Tibial artery (tissue), 4 donors: ENCODE results near the gene POLE.

Experiments used
- DNase-seq, 2 donors: peaks; one replicate each; pipeline ENCODE4 v3.0.0-alpha.2; 2019
- H3K27ac ChIP-seq, 2 donors: fragments of 200-600 bp; sonication (generic) in 1 of 2; 1 replicate in 1 of 2; 2 replicates in 1 of 2; pipeline ENCODE4 v1.5.1; 2018 to 2019; ENCODE audit warnings: mild to moderate bottlenecking in 1 of 2
- H3K27me3 ChIP-seq, 2 donors: fragments of 200-600 bp; sonication (generic) in 1 of 2; one replicate each; pipeline versions ENCODE4 v1.5.1 to v1.6.0; 2016 to 2019
- H3K36me3 ChIP-seq, 3 donors: fragments of 200-600 bp; sonication (generic) in 2 of 3; one replicate each; pipeline ENCODE4 v1.5.1; 2016 to 2019; ENCODE audit warnings: mild to moderate bottlenecking in 2 of 3
- H3K4me1 ChIP-seq, 4 donors: fragments of 200-600 bp; sonication (generic) in 2 of 4; 1 replicate in 3 of 4; 2 replicates in 1 of 4; pipeline ENCODE4 v1.5.1; 2016 to 2019
- H3K4me3 ChIP-seq, 2 donors: fragments of 200-600 bp; sonication (generic) in 1 of 2; 1 replicate in 1 of 2; 2 replicates in 1 of 2; pipeline ENCODE4 v1.5.1; 2018 to 2019; ENCODE audit warnings: mild to moderate bottlenecking in 2 of 2
- H3K9me3 ChIP-seq, 3 donors: fragments of 200-600 bp; sonication (generic) in 1 of 3; one replicate each; pipeline ENCODE4 v1.5.1; 2016 to 2019
- CTCF ChIP-seq, 2 experiments: fragments of 200-600 bp in 1 of 2; fragments of 450-650 bp in 1 of 2; IDR thresholded peaks; one replicate each; pipeline ENCODE4 v1.5.1; 2017 to 2019; ENCODE audit warnings: antibody characterized with exemption in 2 of 2, mild to moderate bottlenecking in 1 of 2, moderate library complexity in 1 of 2
- intact Hi-C: fragments of 100-400 bp; cut with DNase I; formaldehyde crosslinking; loops from one replicate; pipeline ENCODE4 v1.15.0; 2023; ENCODE audit warnings: low total_unique reads

POLE gene

DNA sequence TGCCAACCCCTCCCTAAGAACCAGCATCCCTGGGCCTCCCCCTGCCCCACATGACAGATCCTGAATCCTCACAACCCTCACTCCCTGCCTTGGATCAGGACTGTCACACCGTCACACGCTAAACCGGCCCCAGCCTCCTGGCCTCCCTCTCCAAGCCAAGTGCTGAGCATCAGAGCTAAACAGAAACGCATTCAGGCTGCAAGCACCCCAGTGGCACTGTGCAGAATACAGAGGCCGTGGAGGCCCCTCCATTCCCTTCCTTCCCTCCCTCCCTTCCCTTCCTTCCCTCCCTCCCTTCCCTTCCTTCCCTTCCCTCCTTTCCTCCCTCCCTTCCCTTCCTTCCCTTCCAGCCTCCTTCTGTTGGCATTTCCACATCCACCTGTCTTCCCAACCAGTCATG lies 12.6 kb downstream of the POLE start:
- no peaks in the 10 kb centered on the region for H3K4me1 ChIP-seq
- TF ChIP-seq CTCF (IDR thresholded peaks at IDR 0.05) = no peak
- H3K27ac ChIP-seq = no peak overlapping the region
- no peak overlapping the region for H3K4me3 ChIP-seq
- H3K9me3 ChIP-seq = no peaks in the 10 kb centered on the region
- H3K36me3 ChIP-seq = peaks cover 51 to 100% (median 70%) of the 10 kb centered on the region in 3 donors
- no peaks in the 10 kb centered on the region for H3K27me3 ChIP-seq
- no peak for DNase-seq
- intact Hi-C loops = no loop called here

DNA sequence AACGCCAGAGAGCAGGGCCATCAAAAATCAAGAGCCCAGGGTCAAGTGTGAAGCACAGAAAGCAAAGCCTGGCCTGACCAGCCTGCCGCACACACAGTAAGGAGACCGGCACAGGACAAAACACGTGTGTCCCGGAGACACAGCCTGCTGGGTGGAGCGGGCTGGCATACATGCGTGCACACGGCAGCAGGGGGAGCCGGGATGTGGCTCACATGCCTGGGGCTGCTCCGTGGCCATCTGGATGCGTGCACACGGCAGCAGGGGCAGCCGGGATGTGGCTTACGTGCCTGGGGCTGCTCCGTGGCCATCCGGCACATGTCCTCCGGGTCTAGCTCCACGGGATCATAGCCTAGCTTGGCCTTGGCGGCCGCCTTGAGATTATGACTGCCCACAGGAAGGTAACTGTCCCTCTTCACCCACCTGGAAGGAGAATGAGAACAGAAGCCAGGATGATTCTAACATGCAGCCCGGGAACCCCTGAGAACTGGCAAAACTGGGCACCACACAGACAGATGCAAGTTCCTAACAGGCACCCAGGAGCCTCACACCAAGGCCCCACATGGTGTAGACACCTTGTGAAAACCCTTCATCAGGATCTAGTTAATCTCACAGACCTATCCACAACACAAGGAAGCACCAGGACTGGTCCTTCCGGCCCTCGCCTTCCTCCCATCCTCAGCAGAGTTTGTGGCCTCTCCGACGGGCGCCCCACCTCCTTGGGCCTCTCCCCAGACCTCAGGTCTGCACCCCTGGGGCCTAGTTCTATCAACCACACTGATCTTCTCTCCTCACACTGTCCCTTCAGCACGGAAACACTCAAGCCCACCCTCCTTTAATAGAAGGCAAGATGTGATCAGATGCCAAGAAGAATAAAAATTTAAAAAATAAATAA lies 13.6 kb downstream of the POLE start:
- H3K4me3 ChIP-seq = no peak overlapping the region
- no peak for TF ChIP-seq CTCF (IDR thresholded peaks at IDR 0.05)
- no peaks in the 10 kb centered on the region for H3K9me3 ChIP-seq
- no peak for DNase-seq
- H3K36me3 ChIP-seq = peaks cover 53 to 100% (median 79%) of the 10 kb centered on the region in 3 donors
- no peak overlapping the region for H3K27ac ChIP-seq
- intact Hi-C loops = no loop called here
- no peaks in the 10 kb centered on the region for H3K27me3 ChIP-seq
- no peaks in the 10 kb centered on the region for H3K4me1 ChIP-seq

DNA sequence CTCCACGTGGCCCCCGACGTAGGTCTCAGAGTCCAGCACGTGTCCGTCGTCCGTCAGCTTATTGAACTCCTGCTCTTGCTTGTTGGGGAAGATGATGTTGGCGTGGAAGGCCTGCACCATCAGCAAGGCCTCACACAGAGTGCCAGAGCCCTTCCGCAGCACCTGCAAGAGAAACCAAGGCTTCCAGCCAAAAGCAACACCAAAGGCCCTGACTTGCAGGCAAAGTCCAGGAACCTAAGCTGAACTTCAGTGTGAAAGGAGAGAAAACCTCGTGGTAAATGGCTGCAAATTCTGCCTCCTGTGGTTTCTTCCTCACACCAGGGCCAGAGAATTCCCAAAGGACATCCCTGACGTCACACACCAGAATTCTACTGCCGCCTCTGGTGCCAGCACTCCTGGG lies 14.5 kb downstream of the POLE start:
- H3K36me3 ChIP-seq = peaks cover 58 to 100% (median 82%) of the 10 kb centered on the region in 3 donors
- no peaks in the 10 kb centered on the region for H3K27me3 ChIP-seq
- no peak for TF ChIP-seq CTCF (IDR thresholded peaks at IDR 0.05)
- no peak for DNase-seq
- H3K4me1 ChIP-seq = no peaks in the 10 kb centered on the region
- no peak overlapping the region for H3K27ac ChIP-seq
- intact Hi-C loops = no loop called here
- H3K9me3 ChIP-seq = no peaks in the 10 kb centered on the region
- no peak overlapping the region for H3K4me3 ChIP-seq

DNA sequence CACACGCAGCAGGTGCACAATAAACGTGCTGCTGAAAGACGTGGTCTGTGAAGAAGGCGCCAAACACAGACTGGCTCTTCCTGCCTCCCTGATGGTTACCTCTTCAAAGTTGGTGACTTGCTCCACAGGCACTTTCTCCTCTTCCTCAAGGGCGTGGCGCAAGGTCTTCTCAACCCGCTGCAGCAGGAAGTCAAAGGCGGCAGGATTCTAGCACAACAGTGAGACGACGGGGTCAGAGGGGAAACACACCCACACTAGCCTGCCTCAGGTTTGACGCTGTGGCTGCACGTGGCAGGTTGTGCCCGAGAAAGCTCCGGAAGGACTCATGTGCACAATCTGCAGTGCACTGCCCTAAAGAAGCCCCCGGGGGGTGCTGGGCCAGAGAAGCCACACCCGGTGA lies 15.0 kb downstream of the POLE start:
- Histone ChIP-seq H3K27ac (no peak overlapping the region), H3K9me3 (no peaks in the 10 kb centered on the region), H3K36me3 (peaks cover 58 to 100% (median 82%) of the 10 kb centered on the region in 3 donors), H3K27me3 (no peaks in the 10 kb centered on the region), H3K4me1 (no peaks in the 10 kb centered on the region), H3K4me3 (no peak overlapping the region)
- DNase-seq = peak in 1 of 2 donors; percentile 51
- TF ChIP-seq CTCF (IDR thresholded peaks at IDR 0.05) = no peak
- intact Hi-C loops = no loop called here

DNA sequence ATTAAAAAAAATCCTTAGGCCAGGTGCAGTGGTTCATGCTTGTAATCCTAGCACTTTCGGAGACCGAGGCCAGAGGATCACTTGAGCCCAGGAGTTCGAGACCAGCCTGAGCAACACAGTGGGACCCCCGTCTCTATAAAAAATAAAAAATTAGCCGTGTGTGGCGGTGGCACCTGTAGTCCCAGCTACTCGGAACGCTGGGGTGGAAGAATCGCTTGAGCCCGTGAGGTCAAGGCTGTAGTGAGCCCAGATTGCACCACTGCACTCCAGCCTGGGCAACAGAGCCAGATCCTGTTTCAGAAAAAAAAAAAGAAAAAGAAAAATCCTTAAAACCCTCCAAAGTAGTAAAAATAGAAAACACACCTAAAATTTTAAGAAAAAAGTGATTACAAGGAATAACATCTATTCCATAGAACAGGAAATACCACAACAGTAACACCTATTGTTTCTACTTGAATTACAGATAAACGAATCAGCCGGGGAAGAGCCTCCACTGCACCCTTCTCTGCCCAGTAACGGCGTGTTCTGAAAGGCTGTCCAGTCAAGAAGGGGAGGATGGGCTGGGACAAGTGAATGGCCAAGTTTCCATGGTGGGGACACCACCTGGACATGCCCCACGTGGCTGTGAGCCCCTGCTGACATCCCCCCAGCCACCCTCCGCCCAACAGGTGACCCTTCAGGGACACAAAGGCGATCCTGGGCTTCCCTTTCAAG lies 17.8 kb downstream of the POLE start:
- intact Hi-C loops = no loop called here
- Histone ChIP-seq H3K36me3 (peaks cover 62 to 100% (median 84%) of the 10 kb centered on the region in 3 donors), H3K4me1 (no peaks in the 10 kb centered on the region), H3K9me3 (no peaks in the 10 kb centered on the region), H3K27me3 (no peaks in the 10 kb centered on the region), H3K27ac (no peak overlapping the region), H3K4me3 (no peak overlapping the region)
- no peak for TF ChIP-seq CTCF (IDR thresholded peaks at IDR 0.05)
- DNase-seq = peak in 1 of 2 donors; percentile 17
